HCT116 (cell line): ENCODE data around the gene ZNF330. TPM values are rescaled to one million over a fixed set of nuclear protein-coding genes. Genes with fewer than 3 reads are reported as not detected.

Experiments used
- ATAC-seq: fragments of 200-7000 bp; cut with Tn5 transposase; 2 replicates; pipeline ENCODE4 v1.9.1; 2020; ENCODE audit warnings: mild to moderate bottlenecking, moderate library complexity
- BruUV-seq: library from RNA; stranded (reverse); fragments of 400-500 nt; replicated peaks from 2 replicates; lab custom pipeline; 2021; lab: Mats Ljungman, UMichigan
- CTCF ChIA-PET: fragments of 300-600 bp; sonication (Branson Sonifier 250); formaldehyde crosslinking; loops from one replicate; lab custom pipeline; 2021; ENCODE audit warnings: antibody characterized with exemption; lab: Charles Lee
- POLR2A ChIA-PET: fragments of 300-600, 350-600 bp; sonication (Branson Sonifier 250); formaldehyde crosslinking; loops from one replicate; lab custom pipeline; 2021; ENCODE audit warnings: antibody characterized with exemption; lab: Charles Lee
- RAD21 ChIA-PET, 2 experiments: fragments of 300-600 bp; sonication (Branson Sonifier 250); formaldehyde crosslinking; loops; one replicate each; lab custom pipeline; 2023; ENCODE audit warnings: low total read pairs in 2 of 2; ENCODE audit not compliant: uncharacterized antibody in 2 of 2, unreplicated experiment in 2 of 2, low non-redundant PET in 1 of 2; lab: Charles Lee
- DNase-seq: peaks from one replicate; pipeline ENCODE4 v3.0.0-alpha.2; 2010; ENCODE audit warnings: low read depth, low spot score
- H2AFZ ChIP-seq: fragments of 200-600 bp; shearing (Covaris generic), sonication (generic); 2 replicates; pipeline ENCODE4 v1.6.1; 2017; ENCODE audit warnings: low read depth, mixed run types, mixed read lengths, antibody characterized with exemption, low read length; ENCODE audit not compliant: poor library complexity, severe bottlenecking
- H3K27ac ChIP-seq: 2 replicates; pipeline ENCODE4 v1.5.1; 2012; ENCODE audit warnings: low read depth, low read length
- H3K27me3 ChIP-seq: fragments of 200-600 bp; sonication (generic); 2 replicates; pipeline ENCODE4 v1.6.1; 2016; ENCODE audit warnings: mixed run types, low read length, mixed read lengths; ENCODE audit not compliant: insufficient read depth
- H3K36me3 ChIP-seq, 2 experiments: fragments of 200-500 bp in 1 of 2; fragments of 200-600 bp in 1 of 2; sonication (Bioruptor generic) in 1 of 2; sonication (generic) in 1 of 2; 2 replicates each; pipeline versions ENCODE4 v1.5.1 to v1.6.1; 2014 to 2016; ENCODE audit warnings: low read length in 2 of 2, inconsistent platforms in 1 of 2, mixed read lengths in 1 of 2, mixed run types in 1 of 2; ENCODE audit not compliant: insufficient read depth in 2 of 2, control insufficient read depth in 1 of 2
- H3K4me1 ChIP-seq, 2 experiments: fragments of 200-600 bp in 1 of 2; sonication (generic) in 1 of 2; 2 replicates each; pipeline versions ENCODE4 v1.5.1 to v1.6.1; 2012 to 2017; ENCODE audit warnings: low read length in 2 of 2, inconsistent platforms in 1 of 2, mild to moderate bottlenecking in 1 of 2, mixed read lengths in 1 of 2, mixed run types in 1 of 2, moderate library complexity in 1 of 2; ENCODE audit not compliant: insufficient read depth in 2 of 2, control insufficient read depth in 1 of 2
- H3K4me2 ChIP-seq: fragments of 200-600 bp; sonication (generic); 2 replicates; pipeline ENCODE4 v1.6.1; 2017; ENCODE audit warnings: mixed run types, low read length, mixed read lengths
- H3K4me3 ChIP-seq, 2 experiments: fragments of 200-600 bp in 1 of 2; sonication (generic) in 1 of 2; replicated peaks in 1 of 2; 2 replicates each; pipeline ENCODE4 v1.5.1; 2011 to 2016; ENCODE audit warnings: low read length in 2 of 2, control low read depth in 1 of 2, low read depth in 1 of 2, mild to moderate bottlenecking in 1 of 2, mixed read lengths in 1 of 2, mixed run types in 1 of 2
- H3K79me2 ChIP-seq: fragments of 200-600 bp; sonication (generic); 2 replicates; pipeline ENCODE4 v1.6.1; 2017; ENCODE audit warnings: mild to moderate bottlenecking, mixed run types, low read length, moderate library complexity, mixed read lengths; ENCODE audit not compliant: insufficient read depth
- H3K9ac ChIP-seq: fragments of 200-600 bp; sonication (generic); 2 replicates; pipeline ENCODE4 v1.6.1; 2016; ENCODE audit warnings: low read length, mixed read lengths
- H3K9me2 ChIP-seq: fragments of 200-600 bp; sonication (generic), shearing (Covaris generic); 2 replicates; pipeline ENCODE4 v1.6.1; 2017; ENCODE audit warnings: mixed run types, mild to moderate bottlenecking, moderate library complexity; ENCODE audit not compliant: insufficient read depth
- H3K9me3 ChIP-seq, 2 experiments: fragments of 200-500 bp in 1 of 2; fragments of 200-600 bp in 1 of 2; sonication (Bioruptor generic) in 1 of 2; sonication (generic) in 1 of 2; 2 replicates each; pipeline ENCODE4 v1.6.1; 2014 to 2017; ENCODE audit warnings: low read length in 2 of 2, mixed read lengths in 2 of 2, inconsistent platforms in 1 of 2, low read depth in 1 of 2, mild to moderate bottlenecking in 1 of 2, mixed run types in 1 of 2, moderate library complexity in 1 of 2; ENCODE audit not compliant: control insufficient read depth in 1 of 2, insufficient read depth in 1 of 2
- H4K20me1 ChIP-seq: fragments of 200-600 bp; sonication (generic), shearing (Covaris generic); 2 replicates; pipeline ENCODE4 v1.6.1; 2017; ENCODE audit warnings: mixed run types, mild to moderate bottlenecking, moderate library complexity; ENCODE audit not compliant: insufficient read depth
- ATF3 ChIP-seq: IDR thresholded peaks from 2 replicates; pipeline ENCODE4 v1.6.1; 2012
- CTCF ChIP-seq, 3 experiments: fragments of 200-600 bp in 1 of 3; sonication (generic) in 1 of 3; IDR thresholded peaks in 2 of 3; conservative IDR thresholded peaks in 1 of 3; 2 replicates each; pipeline ENCODE4 v1.5.1; 2012 to 2017; ENCODE audit warnings: low read depth in 2 of 3, low read length in 2 of 3, antibody characterized with exemption in 1 of 3, borderline replicate concordance in 1 of 3, control low read depth in 1 of 3, mild to moderate bottlenecking in 1 of 3, mixed read lengths in 1 of 3, mixed run types in 1 of 3, moderate library complexity in 1 of 3; ENCODE audit not compliant: insufficient read depth in 1 of 3
- EGR1 ChIP-seq: IDR thresholded peaks from 2 replicates; pipeline ENCODE4 v1.6.1; 2012; ENCODE audit warnings: low read depth
- ELF1 ChIP-seq: IDR thresholded peaks from 2 replicates; pipeline ENCODE4 v1.6.1; 2012; ENCODE audit warnings: low read depth, borderline replicate concordance
- EZH2phosphoT487 ChIP-seq: fragments of 200-600 bp; IDR thresholded peaks from 2 replicates; pipeline ENCODE4 v1.6.1; 2018; ENCODE audit warnings: antibody characterized with exemption, borderline replicate concordance
- FOSL1 ChIP-seq: IDR thresholded peaks from 2 replicates; pipeline ENCODE4 v1.6.1; 2012; ENCODE audit warnings: low read depth
- POLR2A ChIP-seq: IDR thresholded peaks from 2 replicates; pipeline ENCODE4 v1.7.0; 2011; ENCODE audit warnings: borderline replicate concordance; ENCODE audit not compliant: insufficient read depth, insufficient read length; ENCODE audit errors: extremely low read depth
- POLR2AphosphoS5 ChIP-seq: IDR thresholded peaks from 2 replicates; pipeline ENCODE4 v1.6.1; 2011; ENCODE audit warnings: mild to moderate bottlenecking, low read depth, low read length, moderate library complexity
- REST ChIP-seq: IDR thresholded peaks from 2 replicates; pipeline ENCODE4 v1.6.1; 2012; ENCODE audit warnings: low read depth
- SP1 ChIP-seq: IDR thresholded peaks from 2 replicates; pipeline ENCODE4 v1.6.1; 2012; ENCODE audit warnings: low read depth
- TCF7L2 ChIP-seq: IDR thresholded peaks from 2 replicates; pipeline ENCODE4 v1.7.0; 2011; ENCODE audit warnings: borderline replicate concordance, inconsistent platforms; ENCODE audit not compliant: insufficient read depth, insufficient read length; ENCODE audit errors: extremely low read depth
- YY1 ChIP-seq: IDR thresholded peaks from 2 replicates; pipeline ENCODE4 v1.6.1; 2011; ENCODE audit warnings: low read length, low read depth, moderate library complexity, mild to moderate bottlenecking; ENCODE audit not compliant: insufficient replicate concordance; ENCODE audit errors: extremely low read depth
- ZFX ChIP-seq: fragments of 450-650 bp; IDR thresholded peaks from 2 replicates; pipeline ENCODE4 v1.6.1; 2017
- ZNF274 ChIP-seq: fragments of 200-500 bp; sonication (Bioruptor generic); IDR thresholded peaks from 2 replicates; pipeline ENCODE4 v1.6.1; 2014; ENCODE audit warnings: mild to moderate bottlenecking, low read depth, low read length, inconsistent platforms
- intact Hi-C: fragments of 100-400 bp; cut with micrococcal nuclease; formaldehyde crosslinking; loops from 2 replicates; pipeline ENCODE4 v1.10.0; 2022
- total RNA-seq: library from RNA; stranded (reverse); gene quantifications from one replicate; pipeline ENCODE4 v1.2.1, GENCODE V29; 2021; ENCODE audit not compliant: unreplicated experiment
- TF ChIP-seq, protein P1 (sequence below): IDR thresholded peaks from 2 replicates; pipeline ENCODE4 v1.6.1; 2012

ZNF330 gene
- total RNA-seq, 1 experiment from 2014 or later = 49.1 TPM

DNA sequence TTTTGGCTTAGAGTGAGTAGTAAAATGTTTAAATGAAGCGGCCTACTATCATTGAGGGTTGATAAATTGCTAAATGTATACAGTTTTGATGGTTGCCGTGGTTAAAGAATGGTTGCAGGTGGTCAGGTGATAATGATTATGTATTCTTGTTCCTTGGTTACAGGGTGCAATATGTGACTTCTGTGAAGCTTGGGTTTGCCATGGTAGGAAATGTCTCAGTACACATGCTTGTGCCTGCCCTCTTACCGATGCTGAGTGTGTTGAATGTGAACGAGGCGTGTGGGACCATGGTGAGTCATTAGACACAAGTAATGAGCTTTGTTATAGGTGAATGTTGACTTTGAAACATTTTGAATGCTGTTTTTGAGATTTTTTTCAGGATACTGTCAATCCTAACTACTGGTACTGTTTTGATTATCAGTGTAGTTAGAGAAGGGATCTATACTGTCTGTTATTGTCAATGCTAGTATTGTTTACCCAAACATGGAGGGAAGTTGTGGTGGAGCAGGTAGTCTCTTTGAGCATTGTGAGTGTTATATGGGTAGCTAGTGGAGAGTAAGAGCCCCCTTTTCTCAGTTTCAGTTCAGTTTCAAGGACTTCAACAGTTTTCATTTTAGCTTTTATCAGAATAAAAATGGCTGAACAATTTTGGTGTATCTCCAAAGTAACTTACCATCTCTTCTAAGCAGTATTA, 8.9 kb downstream of the ZNF330 start:
- CTCF ChIA-PET = no interaction called here
- ATAC-seq (no peak), DNase-seq (no peak)
- Histone ChIP-seq H3K9ac (no peak overlapping the region), H3K4me1 (no peaks in the 10 kb centered on the region), H4K20me1 (no peaks in the 10 kb centered on the region), H3K27me3 (no peaks in the 10 kb centered on the region), H3K79me2 (peaks cover 40% of the 10 kb centered on the region), H3K4me2 (no peak overlapping the region), H3K27ac (no peak overlapping the region), H3K4me3 (no peak overlapping the region), H3K9me3 (no peaks in the 10 kb centered on the region), H3K9me2 (no peaks in the 10 kb centered on the region), H2AFZ (no peak overlapping the region), H3K36me3 (peaks cover 45 to 67% of the 10 kb centered on the region in 2 experiments)
- intact Hi-C loops = no loop called here
- RAD21 ChIA-PET = no interaction called here
- POLR2A ChIA-PET = no interaction called here
- TF ChIP-seq REST = no peak
- no peak for TF ChIP-seq TCF7L2
- TF ChIP-seq POLR2A = no peak
- TF ChIP-seq, protein P1, sequence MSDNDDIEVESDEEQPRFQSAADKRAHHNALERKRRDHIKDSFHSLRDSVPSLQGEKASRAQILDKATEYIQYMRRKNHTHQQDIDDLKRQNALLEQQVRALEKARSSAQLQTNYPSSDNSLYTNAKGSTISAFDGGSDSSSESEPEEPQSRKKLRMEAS = no peak
- TF ChIP-seq CTCF (IDR thresholded peaks at IDR 0.05 in 2 of 3, conservative IDR thresholded peaks at IDR 0.05 in 1 of 3; ENCODE audit: borderline replicate concordance in 1 of 3, insufficient read depth in 1 of 3, low read depth in 2 of 3, low read length in 2 of 3) = no peak
- no peak for TF ChIP-seq ELF1
- TF ChIP-seq ZNF274 = no peak
- no peak for TF ChIP-seq ZFX
- TF ChIP-seq SP1 = no peak
- no peak for TF ChIP-seq POLR2AphosphoS5
- TF ChIP-seq ATF3 = no peak
- no peak for TF ChIP-seq FOSL1
- no peak for TF ChIP-seq EZH2phosphoT487
- no peak for TF ChIP-seq EGR1
- TF ChIP-seq YY1 = no peak
- BruUV-seq = no TSS peak
